Glutamatergic neuron (in vitro differentiated cells): Measurements from ENCODE around the gene EPB41L3. TPM values are rescaled to one million over a fixed set of nuclear protein-coding genes. Genes with fewer than 3 reads are reported as not detected.
"Not testable (repeated sequence)": the region's sequence is repeated elsewhere in the genome, so short reads cannot be mapped to it uniquely, and the experiment has no call there.

ENCODE experiments used
- DNase-seq: peaks from one replicate; pipeline ENCODE4 v3.0.0; 2022
- H3K27ac Mint-ChIP-seq: one replicate; pipeline ENCODE4 v1.8.0; 2020; ENCODE audit warnings: mild to moderate bottlenecking, mixed read lengths, inconsistent platforms; ENCODE audit not compliant: unreplicated experiment
- H3K27me3 Mint-ChIP-seq: one replicate; pipeline ENCODE4 v1.8.0; 2020; ENCODE audit warnings: mild to moderate bottlenecking, moderate library complexity, mixed read lengths, inconsistent platforms; ENCODE audit not compliant: unreplicated experiment
- H3K36me3 Mint-ChIP-seq: one replicate; pipeline ENCODE4 v1.8.0; 2020; ENCODE audit warnings: mild to moderate bottlenecking, mixed read lengths, inconsistent platforms; ENCODE audit not compliant: unreplicated experiment
- H3K4me1 Mint-ChIP-seq: one replicate; pipeline ENCODE4 v1.8.0; 2020; ENCODE audit warnings: mild to moderate bottlenecking, low read depth, mixed read lengths, inconsistent platforms; ENCODE audit not compliant: unreplicated experiment
- H3K4me3 Mint-ChIP-seq: one replicate; pipeline ENCODE4 v1.8.0; 2020; ENCODE audit warnings: mild to moderate bottlenecking, mixed read lengths, inconsistent platforms; ENCODE audit not compliant: unreplicated experiment
- H3K9me3 Mint-ChIP-seq: one replicate; pipeline ENCODE4 v1.8.0; 2020; ENCODE audit warnings: mild to moderate bottlenecking, moderate library complexity, mixed read lengths, inconsistent platforms; ENCODE audit not compliant: unreplicated experiment
- CTCF ChIP-seq: fragments of 200-600 bp; sonication (generic); IDR thresholded peaks from one replicate; pipeline ENCODE4 v1.5.0; 2021; ENCODE audit not compliant: partially characterized antibody, unreplicated experiment
- total RNA-seq: library from RNA; stranded (reverse); fragmentation: NEBNext Ultra II Directional; extraction: Animal tissue kit (Norgen Biotek cat#: 25700); gene quantifications from one replicate; pipeline ENCODE4 v1.2.1, GENCODE V29; 2021; ENCODE audit not compliant: unreplicated experiment

EPB41L3 gene
- total RNA-seq, 1 donor from 2014 or later: 368 TPM

DNA sequence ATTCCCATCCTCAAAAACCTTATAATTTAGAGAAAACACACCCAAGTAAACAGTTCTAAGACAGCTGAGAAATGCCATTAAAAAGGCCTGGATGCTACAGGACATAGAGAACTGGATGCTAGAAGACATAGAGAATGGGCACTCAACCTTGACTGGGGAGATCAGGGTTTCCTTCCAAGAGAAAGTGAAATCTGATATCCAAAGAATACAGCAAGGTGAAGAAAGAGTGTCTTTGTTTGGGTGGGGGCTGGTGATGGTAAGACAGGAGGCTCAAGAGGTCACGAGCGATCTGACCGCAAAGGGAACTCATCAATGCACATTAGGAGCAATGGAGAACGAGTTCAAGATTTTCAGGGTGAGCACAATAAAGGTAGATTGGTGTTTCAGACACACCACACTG is 31.6 kb downstream of the EPB41L3 start:
- no peak for DNase-seq
- Mint-ChIP-seq H3K4me1 (peaks cover 77% of the 10 kb centered on the region), H3K27me3 (peaks cover 4% of the 10 kb centered on the region), H3K4me3 (peak overlapping the region; percentile 71), H3K36me3 (no peaks in the 10 kb centered on the region), H3K9me3 (peaks cover 5% of the 10 kb centered on the region), H3K27ac (peak overlapping the region; percentile 95)
- no peak for TF ChIP-seq CTCF

DNA sequence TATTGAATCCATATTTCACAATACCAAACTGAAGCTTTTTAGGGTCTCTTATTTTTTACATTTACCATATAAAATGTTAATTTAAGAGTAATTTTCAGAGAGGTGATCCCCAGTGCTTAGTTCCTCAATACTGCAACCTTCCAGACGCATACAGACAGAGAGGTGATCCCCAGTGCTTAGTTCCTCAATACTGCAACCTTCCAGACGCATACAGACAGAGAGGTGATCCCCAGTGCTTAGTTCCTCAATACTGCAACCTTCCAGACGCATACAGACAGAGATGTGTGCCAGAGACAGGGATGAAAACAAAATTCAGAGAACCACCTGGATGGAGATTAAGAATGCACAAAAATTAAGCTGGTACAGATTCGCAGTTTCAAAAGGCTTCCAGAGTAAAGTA is 32.3 kb downstream of the EPB41L3 start:
- H3K9me3 Mint-ChIP-seq: not testable (repeated sequence)
- Mint-ChIP-seq H3K27ac (peak overlapping the region; percentile 95), H3K4me1 (peaks cover 76% of the 10 kb centered on the region)

GRCh38 chr18:5510135-5510846 is 33.5 kb downstream of the EPB41L3 start:
- Mint-ChIP-seq H3K27me3 (peaks cover 11% of the 10 kb centered on the region), H3K4me1 (peaks cover 70% of the 10 kb centered on the region), H3K27ac (peak overlapping the region; percentile 78), H3K9me3 (peaks cover 8% of the 10 kb centered on the region), H3K36me3 (no peaks in the 10 kb centered on the region), H3K4me3 (peak overlapping the region; percentile 55)
- no peak for DNase-seq
- no peak for TF ChIP-seq CTCF

More for the DNA sequence above, 32.3 kb downstream of the EPB41L3 start:
- not testable (repeated sequence) for H3K27me3 Mint-ChIP-seq, DNase-seq, H3K36me3 Mint-ChIP-seq
- peak overlapping the region; percentile 71 for H3K4me3 Mint-ChIP-seq

DNA sequence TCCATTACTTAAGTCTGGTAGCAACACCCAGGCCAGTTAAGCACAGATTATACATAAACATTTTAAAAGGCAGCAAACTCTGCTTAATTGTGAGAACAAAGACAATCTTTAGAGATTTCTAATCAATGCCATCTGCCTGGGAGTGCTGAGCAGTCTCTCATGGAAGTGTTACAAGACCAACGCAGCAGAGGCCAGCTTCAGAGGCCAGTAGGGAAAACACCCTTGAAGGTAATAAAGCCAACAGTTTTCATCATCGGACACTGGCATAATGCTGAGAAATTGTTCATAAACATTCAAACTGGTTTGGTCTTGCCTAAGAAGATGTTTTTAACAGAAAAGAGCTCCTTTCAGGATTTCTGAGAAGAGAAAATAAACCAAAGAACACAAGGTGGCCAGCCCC is 35.0 kb downstream of the EPB41L3 start:
- peaks cover 14% of the 10 kb centered on the region for H3K27me3 Mint-ChIP-seq

DNA sequence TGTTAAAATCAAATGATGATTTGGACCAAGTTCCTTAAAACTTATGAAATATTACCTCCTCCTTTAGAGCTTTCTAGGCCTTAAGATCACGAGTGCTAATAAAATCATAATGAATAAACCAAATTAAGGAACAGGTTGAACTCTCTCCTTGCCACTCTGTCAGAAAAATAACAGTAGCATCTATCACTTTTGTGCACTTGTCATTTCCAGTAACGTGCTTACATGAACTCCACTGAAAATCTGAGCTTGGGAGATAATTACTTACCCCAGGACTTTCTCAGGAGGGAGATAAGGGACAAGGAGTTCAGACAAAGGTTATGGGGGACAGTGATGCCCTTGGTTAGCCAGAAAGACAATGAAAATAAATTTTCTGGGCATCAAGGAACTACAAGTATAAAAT is 36.0 kb downstream of the EPB41L3 start:
- no peaks in the 10 kb centered on the region for H3K36me3 Mint-ChIP-seq
- H3K4me1 Mint-ChIP-seq: peaks cover 64% of the 10 kb centered on the region
- peaks cover 14% of the 10 kb centered on the region for H3K27me3 Mint-ChIP-seq
- no peak overlapping the region for H3K4me3 Mint-ChIP-seq
- H3K9me3 Mint-ChIP-seq: peaks cover 12% of the 10 kb centered on the region
- H3K27ac Mint-ChIP-seq: peak overlapping the region; percentile 25
- no peak for TF ChIP-seq CTCF
- DNase-seq: no peak

More for the DNA sequence above, 35.0 kb downstream of the EPB41L3 start:
- DNase-seq: no peak
- TF ChIP-seq CTCF: no peak
- peak overlapping the region; percentile 16 for H3K27ac Mint-ChIP-seq
- no peaks in the 10 kb centered on the region for H3K36me3 Mint-ChIP-seq
- H3K4me3 Mint-ChIP-seq: peak overlapping the region; percentile 5
- H3K9me3 Mint-ChIP-seq: peaks cover 12% of the 10 kb centered on the region
- peaks cover 71% of the 10 kb centered on the region for H3K4me1 Mint-ChIP-seq
